T47D (cell line): ENCODE data around the gene DNAAF9.

Experiments
- DNase-seq, 2 experiments: peaks; one replicate each; pipeline versions ENCODE4 v3.0.0 to v3.0.0-alpha.2; 2011 to 2012; ENCODE audit warnings: low read depth in 1 of 2, low spot score in 1 of 2
- JUND ChIP-seq: IDR thresholded peaks from 2 replicates; pipeline ENCODE4 v1.6.1; 2012; ENCODE audit warnings: low read depth
- in situ Hi-C: cut with HindIII; loops from 2 replicates; pipeline ENCODE4 v1.10.0; 2016; ENCODE audit warnings: low sequenced_read_pairs, low pct_unique_long_range_greater_than_20kb

DNAAF9 gene

GRCh38 chr20:3407040-3407770 is at the start of gene DNAAF9:
Gene DNAAF9, minus strand, starts transcription at chr20:3407669. Its CDS starts 112 bp downstream, at chr20:3407557.
- no peak for TF ChIP-seq JUND
- in situ Hi-C loops, result no loop called here
- peak; percentile 40 to 51 for DNase-seq

GRCh38 chr20:3456648-3457047 is 49.2 kb upstream of the DNAAF9 start:
- in situ Hi-C loops, result no loop called here
- no peak for DNase-seq
- TF ChIP-seq JUND, result no peak

GRCh38 chr20:3454831-3455230 is 47.4 kb upstream of the DNAAF9 start:
- TF ChIP-seq JUND, result no peak
- DNase-seq, result peak in 1 of 2 experiments; percentile 18
- in situ Hi-C loops, result no loop called here

GRCh38 chr20:3452690-3453089 is 45.2 kb upstream of the DNAAF9 start:
- TF ChIP-seq JUND, result no peak
- DNase-seq, result no peak
- in situ Hi-C loops, result no loop called here

GRCh38 chr20:3452136-3452535 is 44.7 kb upstream of the DNAAF9 start:
- TF ChIP-seq JUND, result no peak
- DNase-seq, result no peak
- in situ Hi-C loops, result no loop called here

- TF ChIP-seq JUND, result no peak
- DNase-seq, result no peak
- in situ Hi-C loops, result no loop called here
Measured at GRCh38 chr20:3449319-3449718, 41.9 kb upstream of the DNAAF9 start.

- TF ChIP-seq JUND, result no peak
- DNase-seq, result no peak
- in situ Hi-C loops, result no loop called here
Measured at GRCh38 chr20:3447321-3447720, 39.9 kb upstream of the DNAAF9 start.

- in situ Hi-C loops, result no loop called here
- peak in 1 of 2 experiments; percentile 43 for DNase-seq
- no peak for TF ChIP-seq JUND
Measured at GRCh38 chr20:3446779-3447178, 39.3 kb upstream of the DNAAF9 start.

- no peak for TF ChIP-seq JUND
- in situ Hi-C loops, result no loop called here
- no peak for DNase-seq
Measured at GRCh38 chr20:3436864-3437574, 29.6 kb upstream of the DNAAF9 start.

GRCh38 chr20:3434232-3434631 is 26.8 kb upstream of the DNAAF9 start:
- TF ChIP-seq JUND, result no peak

GRCh38 chr20:3433744-3434143 is 26.3 kb upstream of the DNAAF9 start:
- no peak for TF ChIP-seq JUND
- DNase-seq, result no peak
- in situ Hi-C loops, result no loop called here

More at GRCh38 chr20:3434232-3434631, 26.8 kb upstream of the DNAAF9 start:
- in situ Hi-C loops, result no loop called here
- no peak for DNase-seq

GRCh38 chr20:3432844-3433243 is 25.4 kb upstream of the DNAAF9 start:
- no peak for DNase-seq
- in situ Hi-C loops, result no loop called here
- TF ChIP-seq JUND, result no peak

- no peak for TF ChIP-seq JUND
- no peak for DNase-seq
- in situ Hi-C loops, result no loop called here
Measured at GRCh38 chr20:3431109-3431508, 23.6 kb upstream of the DNAAF9 start.
